H1 (cell line): Measurements from ENCODE around the gene EPHA4. TPM values are rescaled to one million over a fixed set of nuclear protein-coding genes. Genes with fewer than 3 reads are reported as not detected.

Experiments used
- CTCF ChIA-PET: fragments of 300-600 bp; sonication (Branson Sonifier 250); formaldehyde crosslinking; loops from one replicate; lab custom pipeline; 2021; ENCODE audit not compliant: partially characterized antibody; lab: Charles Lee
- POLR2A ChIA-PET: fragments of 300-600 bp; sonication (Branson Sonifier 250); formaldehyde crosslinking; loops from one replicate; lab custom pipeline; 2021; ENCODE audit warnings: inconsistent platforms; ENCODE audit not compliant: partially characterized antibody; lab: Charles Lee
- DNase-seq, 2 experiments: peaks; one replicate each; pipeline versions ENCODE4 v3.0.0 to v3.0.0-alpha.2; 2010 to 2022; ENCODE audit warnings: low spot score in 2 of 2, low read depth in 1 of 2, mixed read lengths in 1 of 2
- FAIRE-seq: peaks from 2 replicates; lab custom pipeline; 2011; peaks lifted over from hg19 to GRCh38; lab: Jason Lieb, UNC
- H2AFZ ChIP-seq: 2 replicates; pipeline ENCODE4 v1.8.1; 2012; ENCODE audit warnings: low read length, inconsistent platforms
- H2AK5ac ChIP-seq: 2 replicates; pipeline ENCODE4 v1.6.1; 2013; ENCODE audit warnings: low read depth, low read length
- H2BK120ac ChIP-seq: replicated peaks from 2 replicates; pipeline ENCODE3; 2013; ENCODE audit warnings: low read depth, low read length, inconsistent platforms
- H2BK12ac ChIP-seq: 2 replicates; pipeline ENCODE4 v1.6.1; 2013; ENCODE audit warnings: low read depth, low read length
- H2BK15ac ChIP-seq: 2 replicates; pipeline ENCODE4 v1.6.1; 2013; ENCODE audit warnings: low read length
- H2BK20ac ChIP-seq: 2 replicates; pipeline ENCODE4 v1.6.1; 2013; ENCODE audit warnings: low read length
- H2BK5ac ChIP-seq: 2 replicates; pipeline ENCODE4 v1.6.1; 2013; ENCODE audit warnings: low read depth, low read length
- H3K14ac ChIP-seq: 2 replicates; pipeline ENCODE4 v1.6.1; 2013; ENCODE audit warnings: inconsistent platforms; ENCODE audit not compliant: insufficient read length
- H3K18ac ChIP-seq: 2 replicates; pipeline ENCODE4 v1.6.1; 2013; ENCODE audit warnings: low read length; ENCODE audit errors: extremely low read depth
- H3K23ac ChIP-seq: 2 replicates; pipeline ENCODE4 v1.6.1; 2013; ENCODE audit warnings: inconsistent platforms; ENCODE audit not compliant: insufficient read length
- H3K23me2 ChIP-seq: 2 replicates; pipeline ENCODE4 v1.6.1; 2013; ENCODE audit warnings: low read depth, low read length
- H3K27ac ChIP-seq: 2 replicates; pipeline ENCODE4 v1.6.1; 2011; ENCODE audit warnings: low read depth, low read length, inconsistent platforms
- H3K27me3 ChIP-seq, 4 experiments: replicated peaks in 1 of 4; 1 replicate in 1 of 4; 2 replicates in 3 of 4; pipeline versions ENCODE4 v1.6.1 to v1.8.1; 2011 to 2013; ENCODE audit warnings: low read length in 3 of 4, mild to moderate bottlenecking in 3 of 4, inconsistent platforms in 2 of 4, mixed read lengths in 2 of 4, moderate library complexity in 1 of 4; ENCODE audit not compliant: control insufficient read depth in 3 of 4, insufficient read depth in 3 of 4; ENCODE audit errors: extremely low read depth in 1 of 4
- H3K36me3 ChIP-seq, 4 experiments: 2 replicates each; pipeline versions ENCODE4 v1.6.1 to v1.8.1; 2011 to 2013; ENCODE audit warnings: mild to moderate bottlenecking in 4 of 4, low read length in 3 of 4, moderate library complexity in 2 of 4, control low read depth in 1 of 4, inconsistent platforms in 1 of 4; ENCODE audit not compliant: insufficient read depth in 4 of 4, control insufficient read depth in 2 of 4
- H3K4ac ChIP-seq: replicated peaks from 2 replicates; pipeline ENCODE3; 2013; ENCODE audit warnings: low read length, low read depth, mixed read lengths, inconsistent platforms; ENCODE audit not compliant: insufficient read length
- H3K4me1 ChIP-seq, 4 experiments: replicated peaks in 1 of 4; 1 replicate in 1 of 4; 2 replicates in 3 of 4; pipeline versions ENCODE4 v1.6.1 to v1.8.1; 2011 to 2013; ENCODE audit warnings: low read length in 3 of 4, inconsistent platforms in 2 of 4, mixed read lengths in 1 of 4; ENCODE audit not compliant: insufficient read depth in 4 of 4, control insufficient read depth in 3 of 4
- H3K4me2 ChIP-seq, 2 experiments: 2 replicates each; pipeline versions ENCODE4 v1.6.1 to v1.8.1; 2011 to 2013; ENCODE audit warnings: low read depth in 2 of 2, low read length in 2 of 2, control low read depth in 1 of 2, inconsistent platforms in 1 of 2, mild to moderate bottlenecking in 1 of 2; ENCODE audit not compliant: insufficient read depth in 1 of 2
- H3K4me3 ChIP-seq, 4 experiments: fragments of 200-600, 300-600 bp in 1 of 4; sonication (generic), shearing (Covaris generic), sonication (Bioruptor Twin) in 1 of 4; 2 replicates each; pipeline versions ENCODE4 v1.5.1 to v1.8.1; 2011 to 2016; ENCODE audit warnings: low read length in 4 of 4, low read depth in 3 of 4, control low read depth in 2 of 4, inconsistent platforms in 2 of 4, mild to moderate bottlenecking in 2 of 4, mixed read lengths in 1 of 4, moderate library complexity in 1 of 4; ENCODE audit not compliant: insufficient read depth in 2 of 4; ENCODE audit errors: extremely low read depth in 1 of 4
- H3K56ac ChIP-seq: replicated peaks from 2 replicates; pipeline ENCODE3; 2013; ENCODE audit warnings: low read depth, mild to moderate bottlenecking, mixed read lengths, low read length, inconsistent platforms; ENCODE audit not compliant: insufficient read length
- H3K79me1 ChIP-seq: 2 replicates; pipeline ENCODE4 v1.6.1; 2013; ENCODE audit warnings: low read depth, low read length, control low read depth
- H3K79me2 ChIP-seq, 2 experiments: 2 replicates each; pipeline versions ENCODE4 v1.6.1 to v1.8.1; 2012 to 2013; ENCODE audit warnings: low read length in 2 of 2, mild to moderate bottlenecking in 2 of 2, inconsistent platforms in 1 of 2; ENCODE audit not compliant: insufficient read depth in 2 of 2, control insufficient read depth in 1 of 2
- H3K9ac ChIP-seq, 4 experiments: replicated peaks in 1 of 4; 1 replicate in 1 of 4; 2 replicates in 3 of 4; pipeline versions ENCODE4 v1.6.1 to v1.8.1; 2011 to 2013; ENCODE audit warnings: low read depth in 3 of 4, low read length in 3 of 4, control low read depth in 2 of 4, mild to moderate bottlenecking in 2 of 4, moderate library complexity in 2 of 4, inconsistent platforms in 1 of 4; ENCODE audit errors: extremely low read depth in 1 of 4
- H3K9me3 ChIP-seq, 2 experiments: 2 replicates each; pipeline versions ENCODE4 v1.6.1 to v1.8.1; 2012 to 2013; ENCODE audit warnings: mild to moderate bottlenecking in 2 of 2, moderate library complexity in 2 of 2, control low read depth in 1 of 2, inconsistent platforms in 1 of 2, low read depth in 1 of 2, low read length in 1 of 2, mixed read lengths in 1 of 2; ENCODE audit not compliant: insufficient read depth in 2 of 2
- H4K20me1 ChIP-seq, 2 experiments: replicated peaks in 1 of 2; 2 replicates each; pipeline versions ENCODE3 to v1.8.1; 2011 to 2013; ENCODE audit warnings: inconsistent platforms in 2 of 2, low read length in 2 of 2, mild to moderate bottlenecking in 1 of 2; ENCODE audit not compliant: insufficient read depth in 2 of 2, control insufficient read depth in 1 of 2
- H4K5ac ChIP-seq: 2 replicates; pipeline ENCODE4 v1.6.1; 2013; ENCODE audit warnings: low read length, low read depth, mixed read lengths, inconsistent platforms; ENCODE audit not compliant: insufficient read length
- H4K8ac ChIP-seq: 2 replicates; pipeline ENCODE4 v1.8.0; 2013; ENCODE audit warnings: mild to moderate bottlenecking, moderate library complexity, low read length, inconsistent platforms; ENCODE audit not compliant: insufficient read depth; ENCODE audit errors: extremely low read depth
- H4K91ac ChIP-seq: replicated peaks from 2 replicates; pipeline ENCODE3; 2013; ENCODE audit warnings: low read length, mixed read lengths, inconsistent platforms; ENCODE audit not compliant: insufficient read length
- CTBP2 ChIP-seq: IDR thresholded peaks from 2 replicates; pipeline ENCODE4 v1.7.0; 2011; ENCODE audit warnings: borderline replicate concordance, mild to moderate bottlenecking, moderate library complexity, mixed read lengths, low read length; ENCODE audit not compliant: insufficient read depth, insufficient read length
- SUZ12 ChIP-seq: fragments of 200-600 bp; sonication (generic); IDR thresholded peaks from 2 replicates; pipeline ENCODE4 v1.6.1; 2012; ENCODE audit warnings: mild to moderate bottlenecking, inconsistent platforms, low read length, moderate library complexity, mixed read lengths
- WGBS, 2 experiments: shearing (Covaris generic) in 1 of 2; methylation state at CpG; one replicate each; pipeline versions ENCODE4 v1.1.6 to v1.1.7; 2013 to 2015; ENCODE audit warnings: low lambda C conversion rate in 2 of 2, mixed read lengths in 2 of 2, inconsistent platforms in 1 of 2, low coverage in 1 of 2, missing lambda C conversion rate in 1 of 2; ENCODE audit not compliant: insufficient replicate concordance in 2 of 2, insufficient coverage in 1 of 2, insufficient read length in 1 of 2; ENCODE audit errors: extremely low coverage in 1 of 2, missing lambda C conversion rate in 1 of 2; 5-methylcytosine and 5-hydroxymethylcytosine counted together
- polyA plus RNA-seq, 7 experiments: library from polyadenylated mRNA; depleted of rRNA in 3 of 7; stranded (reverse) in 5 of 7; unstranded in 2 of 7; fragments of >200 nt in 5 of 7; fragments of 200-250 nt in 2 of 7; gene quantifications; 1 replicate in 5 of 7; 2 replicates in 1 of 7; 4 replicates in 1 of 7; pipeline versions ENCODE4 v1.2.1 to v1.2.3, GENCODE V29; 2011 to 2013; ENCODE audit warnings: missing spikeins in 2 of 7, mixed read lengths in 2 of 7
- total RNA-seq: library from RNA; stranded (reverse); fragmentation: NEBNext Ultra II Directional; extraction: Animal tissue kit (Norgen Biotek cat#: 25700); gene quantifications from 2 replicates; pipeline ENCODE4 v1.2.1, GENCODE V29; 2021

Gene EPHA4
- total and polyA plus RNA-seq, 2 of the 8 experiments (the other 6 are each of a cell fraction or from before 2014, with no cell fraction given) = 4.3 to 5.7 TPM

- Histone ChIP-seq H3K4ac (peak overlapping the region; percentile 27), H2AFZ (no peak overlapping the region), H3K9me3 (no peaks in the 10 kb centered on the region), H2BK12ac (peak overlapping the region; percentile 22; the same call in 1 of the 2 replicates), H2AK5ac (peak overlapping the region; percentile 79; the same call in 1 of the 2 replicates), H3K36me3 (no peaks in the 10 kb centered on the region; a peak in 1 of 8 replicates), H3K79me1 (peaks cover 4% of the 10 kb centered on the region; the same call in 1 of the 2 replicates), H4K5ac (no peak overlapping the region), H4K8ac (no peak overlapping the region; the same call in 1 of the 2 replicates), H3K4me3 (peak overlapping the region; percentile 61 to 77 (median 70)), H3K18ac (peak overlapping the region; percentile 83; the same call in 1 of the 2 replicates), H3K56ac (no peak overlapping the region), H4K91ac (no peak overlapping the region), H3K4me2 (peak overlapping the region; percentile 84 to 97), H2BK5ac (0 out of 2 replicates have a peak overlapping the region, but pooled peaks have one; percentile 55), H2BK20ac (no peak overlapping the region), H3K27me3 (peaks cover 3 to 30% (median 23%) of the 10 kb centered on the region in 4 experiments), H4K20me1 (peaks cover 3 to 6% of the 10 kb centered on the region in 2 experiments), H3K79me2 (peaks cover 0 to 3% of the 10 kb centered on the region in 2 experiments; a peak in 1 of 4 replicates), H2BK15ac (0 out of 2 replicates have a peak overlapping the region, but pooled peaks have one; percentile 14), H3K4me1 (peaks cover 4 to 18% (median 7%) of the 10 kb centered on the region in 4 experiments; a peak in 6 of 7 replicates), H3K14ac (no peak overlapping the region), H3K23me2 (peaks cover 31% of the 10 kb centered on the region), H3K27ac (no peak overlapping the region), H3K23ac (no peak overlapping the region), H2BK120ac (peak overlapping the region; percentile 29), H3K9ac (peak overlapping the region in 3 of 4 experiments; percentile 29 to 49 (median 48); a peak in 3 of 7 replicates)
- CTCF ChIA-PET = interaction anchor here (0.6 to 0.7 kb wide), 2 partner anchors 401 to 557 kb away, joined by 3 to 4 read pairs; no protein-coding TSS in a partner anchor
- WGBS, 2 experiments = 14% methylated on average over 37 of the region's 41 CpGs; no CpG with 5 or more reads in 1 of the 2 experiments
- DNase-seq (no peak), FAIRE-seq (no peak)
- TF ChIP-seq SUZ12 (peak; percentile 36; the same call in 1 of the 2 replicates), CTBP2 (no peak)
- POLR2A ChIA-PET = interaction anchor here (0.6 to 1.0 kb wide), 4 partner anchors 92 to 1963 kb away, joined by 3 to 5 read pairs (median 4); no protein-coding TSS in a partner anchor
Measured at GRCh38 chr2:221571025-221571550, 1.0 kb downstream of the EPHA4 start.
